Ascending aorta (tissue), 2 donors: ENCODE measurements around the gene TP53. TPM values are rescaled to one million over a fixed set of nuclear protein-coding genes. Genes with fewer than 3 reads are reported as not detected.
A peak's percentile ranks its signal among the peaks of the same experiment; 100 is the strongest.

Source experiments
- DNase-seq, 2 donors: peaks; one replicate each; pipeline ENCODE4 v3.0.0-alpha.2; 2019; ENCODE audit warnings: low spot score in 2 of 2
- H3K27ac ChIP-seq, 2 donors: fragments of 200-600 bp; sonication (generic); one replicate each; pipeline ENCODE4 v1.5.1; 2016 to 2017; ENCODE audit warnings: mild to moderate bottlenecking in 1 of 2
- H3K27me3 ChIP-seq: fragments of 200-600 bp; sonication (generic); one replicate; pipeline ENCODE4 v1.5.1; 2017
- H3K36me3 ChIP-seq, 2 donors: fragments of 200-600 bp; sonication (generic); one replicate each; pipeline ENCODE4 v1.5.1; 2016
- H3K4me1 ChIP-seq, 2 donors: fragments of 200-600 bp; sonication (generic); one replicate each; pipeline ENCODE4 v1.5.1; 2016 to 2017; ENCODE audit warnings: mild to moderate bottlenecking in 1 of 2
- H3K4me3 ChIP-seq, 2 donors: fragments of 200-600 bp; sonication (generic); one replicate each; pipeline ENCODE4 v1.5.1; 2016 to 2017; ENCODE audit warnings: mild to moderate bottlenecking in 1 of 2
- H3K9me3 ChIP-seq, 2 donors: fragments of 200-600 bp; sonication (generic); one replicate each; pipeline ENCODE4 v1.5.1; 2016
- intact Hi-C: fragments of 100-400 bp; cut with DNase I; formaldehyde crosslinking; loops from one replicate; pipeline ENCODE4 v1.15.1; 2023
- total RNA-seq: library from RNA; depleted of rRNA; stranded (reverse); fragments of >200 nt; gene quantifications from one replicate; pipeline ENCODE4 v1.1.0, GENCODE V29; 2016
- TF ChIP-seq, protein P1 (sequence below), 3 experiments: fragments of 200-600 bp in 2 of 3; fragments of 450-650 bp in 1 of 3; sonication (generic) in 2 of 3; IDR thresholded peaks; one replicate each; pipeline ENCODE4 v1.5.1; 2016 to 2019; ENCODE audit warnings: antibody characterized with exemption in 3 of 3, mild to moderate bottlenecking in 1 of 3, moderate library complexity in 1 of 3

The TP53 gene
- total RNA-seq, 1 donor from 2014 or later: 48.0 TPM

DNA sequence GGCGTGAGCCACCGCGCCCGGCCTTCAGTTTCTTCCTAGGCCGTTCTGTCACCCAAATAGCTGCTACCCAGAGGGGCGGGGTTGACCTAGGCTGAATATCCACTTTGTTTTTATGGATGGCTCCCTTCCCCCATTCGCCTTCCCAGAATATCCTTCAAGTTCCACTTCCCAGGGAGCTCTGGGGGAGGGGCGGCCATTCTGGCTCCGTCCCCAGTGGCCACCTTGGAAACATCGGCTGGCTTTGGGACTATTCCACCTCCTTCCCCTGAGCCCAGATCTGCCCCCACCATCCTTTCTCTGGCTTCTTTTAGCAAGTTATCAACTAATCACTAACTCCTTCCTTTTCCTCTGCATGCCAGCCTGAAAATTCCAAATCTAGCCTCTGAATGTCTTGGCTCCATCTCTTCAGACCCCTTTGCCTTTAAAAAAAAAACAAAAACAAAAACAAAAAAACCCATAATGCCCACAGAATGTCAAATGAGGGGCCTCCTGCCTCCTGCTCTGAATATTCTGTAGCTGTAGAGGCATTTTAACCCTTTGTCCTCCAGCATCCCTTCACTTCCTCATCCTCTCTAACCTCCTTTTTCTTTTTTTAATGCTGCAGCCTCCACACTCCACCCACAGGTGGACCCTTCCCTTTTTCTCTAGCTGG is 30.2 kb downstream of the TP53 start:
- H3K4me3 ChIP-seq: no peak overlapping the region
- H3K27ac ChIP-seq: no peak overlapping the region
- no peak for DNase-seq
- intact Hi-C loops: no loop called here
- H3K9me3 ChIP-seq: no peaks in the 10 kb centered on the region
- peaks cover 0 to 6% of the 10 kb centered on the region in 2 donors for H3K4me1 ChIP-seq
- no peaks in the 10 kb centered on the region for H3K27me3 ChIP-seq
- no peaks in the 10 kb centered on the region for H3K36me3 ChIP-seq
- TF ChIP-seq, protein P1, sequence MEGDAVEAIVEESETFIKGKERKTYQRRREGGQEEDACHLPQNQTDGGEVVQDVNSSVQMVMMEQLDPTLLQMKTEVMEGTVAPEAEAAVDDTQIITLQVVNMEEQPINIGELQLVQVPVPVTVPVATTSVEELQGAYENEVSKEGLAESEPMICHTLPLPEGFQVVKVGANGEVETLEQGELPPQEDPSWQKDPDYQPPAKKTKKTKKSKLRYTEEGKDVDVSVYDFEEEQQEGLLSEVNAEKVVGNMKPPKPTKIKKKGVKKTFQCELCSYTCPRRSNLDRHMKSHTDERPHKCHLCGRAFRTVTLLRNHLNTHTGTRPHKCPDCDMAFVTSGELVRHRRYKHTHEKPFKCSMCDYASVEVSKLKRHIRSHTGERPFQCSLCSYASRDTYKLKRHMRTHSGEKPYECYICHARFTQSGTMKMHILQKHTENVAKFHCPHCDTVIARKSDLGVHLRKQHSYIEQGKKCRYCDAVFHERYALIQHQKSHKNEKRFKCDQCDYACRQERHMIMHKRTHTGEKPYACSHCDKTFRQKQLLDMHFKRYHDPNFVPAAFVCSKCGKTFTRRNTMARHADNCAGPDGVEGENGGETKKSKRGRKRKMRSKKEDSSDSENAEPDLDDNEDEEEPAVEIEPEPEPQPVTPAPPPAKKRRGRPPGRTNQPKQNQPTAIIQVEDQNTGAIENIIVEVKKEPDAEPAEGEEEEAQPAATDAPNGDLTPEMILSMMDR (IDR thresholded peaks at IDR 0.05): no peak

DNA sequence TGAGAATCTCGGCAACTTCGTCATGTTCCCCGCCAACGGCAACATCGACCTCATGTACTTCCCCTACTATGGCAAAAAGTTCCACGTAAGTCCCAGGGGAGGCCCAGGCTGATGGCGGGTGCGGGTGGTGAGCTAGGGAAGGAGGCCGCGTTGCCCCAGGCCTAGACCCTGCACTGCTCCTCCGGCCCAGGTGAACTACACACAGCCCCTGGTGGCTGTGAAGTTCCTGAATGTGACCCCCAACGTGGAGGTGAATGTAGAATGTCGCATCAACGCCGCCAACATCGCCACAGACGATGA is 31.8 kb downstream of the TP53 start:
- H3K4me1 ChIP-seq: peaks cover 13 to 19% of the 10 kb centered on the region in 2 donors
- intact Hi-C loops: no loop called here
- DNase-seq: no peak
- peaks cover 13% of the 10 kb centered on the region for H3K27me3 ChIP-seq
- no peak overlapping the region for H3K27ac ChIP-seq
- no peaks in the 10 kb centered on the region for H3K36me3 ChIP-seq
- TF ChIP-seq, protein P1 (IDR thresholded peaks at IDR 0.05): no peak
- H3K9me3 ChIP-seq: no peaks in the 10 kb centered on the region
- no peak overlapping the region for H3K4me3 ChIP-seq

GRCh38 chr17:7654832-7655540 is 32.3 kb downstream of the TP53 start:
- Histone ChIP-seq H3K4me3 (no peak overlapping the region), H3K27me3 (peaks cover 14% of the 10 kb centered on the region), H3K4me1 (peaks cover 13 to 22% of the 10 kb centered on the region in 2 donors), H3K27ac (no peak overlapping the region), H3K9me3 (no peaks in the 10 kb centered on the region), H3K36me3 (no peaks in the 10 kb centered on the region)
- DNase-seq: no peak
- TF ChIP-seq, protein P1 (IDR thresholded peaks at IDR 0.05): no peak
- intact Hi-C loops: no loop called here

GRCh38 chr17:7652388-7653356 is 34.6 kb downstream of the TP53 start:
- Histone ChIP-seq H3K9me3 (no peaks in the 10 kb centered on the region), H3K27me3 (peaks cover 14% of the 10 kb centered on the region), H3K4me1 (peaks cover 13 to 22% of the 10 kb centered on the region in 2 donors), H3K27ac (no peak overlapping the region), H3K36me3 (no peaks in the 10 kb centered on the region), H3K4me3 (no peak overlapping the region)
- intact Hi-C loops: no loop called here
- no peak for DNase-seq
- TF ChIP-seq, protein P1 (IDR thresholded peaks at IDR 0.05): no peak

DNA sequence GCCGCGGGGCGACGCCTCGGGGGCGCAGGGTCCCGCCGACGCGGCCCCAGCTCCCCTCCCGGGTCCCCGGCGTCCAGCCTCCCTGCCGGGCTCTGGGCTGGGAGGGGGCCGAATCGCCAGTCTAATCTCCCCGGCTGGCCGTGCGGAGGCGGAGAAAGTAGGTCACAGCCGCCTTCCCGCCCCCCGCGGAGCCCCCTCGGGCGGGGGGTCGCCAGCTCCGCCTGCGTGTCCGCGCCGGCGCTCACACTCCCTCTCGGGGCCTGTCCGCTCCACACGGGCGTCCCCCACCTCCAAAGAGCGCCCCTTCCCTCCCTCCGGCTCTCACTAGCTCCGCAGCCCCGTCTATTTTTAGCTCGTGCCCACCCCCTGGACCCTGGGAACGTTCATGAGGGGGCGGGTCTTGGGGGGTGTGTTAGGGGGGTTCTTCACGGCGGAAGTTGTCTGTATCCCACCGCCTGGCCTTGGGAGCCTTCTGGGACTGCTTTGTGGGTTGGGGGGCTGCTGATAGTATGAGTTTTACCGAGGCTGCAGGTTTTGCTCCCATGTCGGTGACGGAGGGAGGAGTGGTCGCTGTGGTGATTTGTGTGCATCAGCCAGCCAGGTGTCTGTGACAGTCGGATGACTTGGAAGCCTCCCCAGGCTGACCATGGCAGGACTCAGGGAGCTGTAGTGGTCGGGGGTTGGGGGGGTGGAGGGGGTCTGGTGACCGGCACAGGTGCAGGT is 35.5 kb downstream of the TP53 start:
- no peak for DNase-seq
- H3K27ac ChIP-seq: peak overlapping the region in 1 of 2 donors; percentile 19
- peaks cover 14% of the 10 kb centered on the region for H3K27me3 ChIP-seq
- intact Hi-C loops: no loop called here
- H3K4me1 ChIP-seq: peaks cover 13 to 17% of the 10 kb centered on the region in 2 donors
- TF ChIP-seq, protein P1 (IDR thresholded peaks at IDR 0.05): no peak
- H3K9me3 ChIP-seq: no peaks in the 10 kb centered on the region
- H3K36me3 ChIP-seq: no peaks in the 10 kb centered on the region
- peak overlapping the region; percentile 54 to 69 for H3K4me3 ChIP-seq
